ENCODE results near the gene TMEM183A. TPM values are rescaled to one million over a fixed set of nuclear protein-coding genes. Genes with fewer than 3 reads are reported as not detected.

The TMEM183A gene
- total and polyA plus RNA-seq, 9 of the 15 experiments (the other 6 are each of a cell fraction or from before 2014, with no cell fraction given) = 23.4 to 190 (median 124) TPM

DNA sequence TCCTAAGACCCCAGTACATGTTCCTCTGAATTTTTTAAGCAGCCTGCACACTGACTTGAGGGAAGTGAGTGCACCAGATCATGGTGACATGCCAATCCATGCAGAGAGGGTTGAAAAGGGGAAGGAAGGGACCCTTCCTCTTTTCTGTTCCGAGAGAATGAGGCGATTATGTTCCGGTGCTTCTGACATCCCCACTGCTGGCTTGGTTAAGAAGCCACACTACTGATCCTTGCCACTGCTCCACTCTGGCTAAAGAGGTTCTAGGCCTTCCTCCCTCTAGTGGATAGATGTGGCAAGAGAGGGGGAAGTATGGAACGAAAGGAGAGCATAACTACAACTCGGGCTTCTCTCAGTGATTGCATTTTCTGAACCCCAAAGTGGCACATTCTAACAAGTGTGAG is 38.3 kb upstream of the TMEM183A start (continued):
- TF ChIP-seq ILF3 (IDR thresholded peaks at IDR 0.05; ENCODE audit: borderline replicate concordance) = no peak
- 0 out of 2 replicates have a peak, but pooled peaks have one; percentile 56 for TF ChIP-seq IFI16 (CRISPR knock-in tag; IDR thresholded peaks at IDR 0.05)
- TF ChIP-seq ZNF785 (CRISPR knock-in tag; IDR thresholded peaks at IDR 0.05) = no peak
- TF ChIP-seq MTA1 (IDR thresholded peaks at IDR 0.05; ENCODE audit: borderline replicate concordance) = peak; percentile 57; the same call in 1 of the 2 replicates
- TF ChIP-seq RAD21 (CRISPR knock-in tag; conservative IDR thresholded peaks at IDR 0.05 in 1 of 2, IDR thresholded peaks at IDR 0.05 in 1 of 2) = peak; percentile 69 to 80
- TF ChIP-seq HDAC1 (IDR thresholded peaks at IDR 0.05) = peak in 1 of 2 experiments; percentile 46; a peak in 1 of 4 replicates
- TF ChIP-seq, protein P1, sequence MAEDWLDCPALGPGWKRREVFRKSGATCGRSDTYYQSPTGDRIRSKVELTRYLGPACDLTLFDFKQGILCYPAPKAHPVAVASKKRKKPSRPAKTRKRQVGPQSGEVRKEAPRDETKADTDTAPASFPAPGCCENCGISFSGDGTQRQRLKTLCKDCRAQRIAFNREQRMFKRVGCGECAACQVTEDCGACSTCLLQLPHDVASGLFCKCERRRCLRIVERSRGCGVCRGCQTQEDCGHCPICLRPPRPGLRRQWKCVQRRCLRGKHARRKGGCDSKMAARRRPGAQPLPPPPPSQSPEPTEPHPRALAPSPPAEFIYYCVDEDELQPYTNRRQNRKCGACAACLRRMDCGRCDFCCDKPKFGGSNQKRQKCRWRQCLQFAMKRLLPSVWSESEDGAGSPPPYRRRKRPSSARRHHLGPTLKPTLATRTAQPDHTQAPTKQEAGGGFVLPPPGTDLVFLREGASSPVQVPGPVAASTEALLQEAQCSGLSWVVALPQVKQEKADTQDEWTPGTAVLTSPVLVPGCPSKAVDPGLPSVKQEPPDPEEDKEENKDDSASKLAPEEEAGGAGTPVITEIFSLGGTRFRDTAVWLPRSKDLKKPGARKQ (CRISPR knock-in tag; IDR thresholded peaks at IDR 0.05) = no peak
- peak; percentile 74 for TF ChIP-seq HNRNPLL (IDR thresholded peaks at IDR 0.05; ENCODE audit: low read depth, low read length, poor library complexity, severe bottlenecking)
- TF ChIP-seq, protein P2, sequence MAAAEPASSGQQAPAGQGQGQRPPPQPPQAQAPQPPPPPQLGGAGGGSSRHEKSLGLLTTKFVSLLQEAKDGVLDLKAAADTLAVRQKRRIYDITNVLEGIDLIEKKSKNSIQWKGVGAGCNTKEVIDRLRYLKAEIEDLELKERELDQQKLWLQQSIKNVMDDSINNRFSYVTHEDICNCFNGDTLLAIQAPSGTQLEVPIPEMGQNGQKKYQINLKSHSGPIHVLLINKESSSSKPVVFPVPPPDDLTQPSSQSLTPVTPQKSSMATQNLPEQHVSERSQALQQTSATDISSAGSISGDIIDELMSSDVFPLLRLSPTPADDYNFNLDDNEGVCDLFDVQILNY (CRISPR knock-in tag; IDR thresholded peaks at IDR 0.05) = no peak
- TF ChIP-seq, protein P3, sequence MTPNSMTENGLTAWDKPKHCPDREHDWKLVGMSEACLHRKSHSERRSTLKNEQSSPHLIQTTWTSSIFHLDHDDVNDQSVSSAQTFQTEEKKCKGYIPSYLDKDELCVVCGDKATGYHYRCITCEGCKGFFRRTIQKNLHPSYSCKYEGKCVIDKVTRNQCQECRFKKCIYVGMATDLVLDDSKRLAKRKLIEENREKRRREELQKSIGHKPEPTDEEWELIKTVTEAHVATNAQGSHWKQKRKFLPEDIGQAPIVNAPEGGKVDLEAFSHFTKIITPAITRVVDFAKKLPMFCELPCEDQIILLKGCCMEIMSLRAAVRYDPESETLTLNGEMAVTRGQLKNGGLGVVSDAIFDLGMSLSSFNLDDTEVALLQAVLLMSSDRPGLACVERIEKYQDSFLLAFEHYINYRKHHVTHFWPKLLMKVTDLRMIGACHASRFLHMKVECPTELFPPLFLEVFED (CRISPR knock-in tag; conservative IDR thresholded peaks at IDR 0.05) = no peak
- TF ChIP-seq STAT5A (IDR thresholded peaks at IDR 0.05; ENCODE audit: borderline replicate concordance, low read length) = peak; percentile 25; the same call in 1 of the 2 replicates
- TF ChIP-seq, protein P4, sequence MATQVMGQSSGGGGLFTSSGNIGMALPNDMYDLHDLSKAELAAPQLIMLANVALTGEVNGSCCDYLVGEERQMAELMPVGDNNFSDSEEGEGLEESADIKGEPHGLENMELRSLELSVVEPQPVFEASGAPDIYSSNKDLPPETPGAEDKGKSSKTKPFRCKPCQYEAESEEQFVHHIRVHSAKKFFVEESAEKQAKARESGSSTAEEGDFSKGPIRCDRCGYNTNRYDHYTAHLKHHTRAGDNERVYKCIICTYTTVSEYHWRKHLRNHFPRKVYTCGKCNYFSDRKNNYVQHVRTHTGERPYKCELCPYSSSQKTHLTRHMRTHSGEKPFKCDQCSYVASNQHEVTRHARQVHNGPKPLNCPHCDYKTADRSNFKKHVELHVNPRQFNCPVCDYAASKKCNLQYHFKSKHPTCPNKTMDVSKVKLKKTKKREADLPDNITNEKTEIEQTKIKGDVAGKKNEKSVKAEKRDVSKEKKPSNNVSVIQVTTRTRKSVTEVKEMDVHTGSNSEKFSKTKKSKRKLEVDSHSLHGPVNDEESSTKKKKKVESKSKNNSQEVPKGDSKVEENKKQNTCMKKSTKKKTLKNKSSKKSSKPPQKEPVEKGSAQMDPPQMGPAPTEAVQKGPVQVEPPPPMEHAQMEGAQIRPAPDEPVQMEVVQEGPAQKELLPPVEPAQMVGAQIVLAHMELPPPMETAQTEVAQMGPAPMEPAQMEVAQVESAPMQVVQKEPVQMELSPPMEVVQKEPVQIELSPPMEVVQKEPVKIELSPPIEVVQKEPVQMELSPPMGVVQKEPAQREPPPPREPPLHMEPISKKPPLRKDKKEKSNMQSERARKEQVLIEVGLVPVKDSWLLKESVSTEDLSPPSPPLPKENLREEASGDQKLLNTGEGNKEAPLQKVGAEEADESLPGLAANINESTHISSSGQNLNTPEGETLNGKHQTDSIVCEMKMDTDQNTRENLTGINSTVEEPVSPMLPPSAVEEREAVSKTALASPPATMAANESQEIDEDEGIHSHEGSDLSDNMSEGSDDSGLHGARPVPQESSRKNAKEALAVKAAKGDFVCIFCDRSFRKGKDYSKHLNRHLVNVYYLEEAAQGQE (IDR thresholded peaks at IDR 0.05; ENCODE audit: borderline replicate concordance) = peak; percentile 68; the same call in 1 of the 2 replicates
- TF ChIP-seq, protein P4 (CRISPR knock-in tag; IDR thresholded peaks at IDR 0.05; ENCODE audit: low read depth) = 0 out of 2 replicates have a peak, but pooled peaks have one; percentile 38
- TF ChIP-seq RBM17 (IDR thresholded peaks at IDR 0.05; ENCODE audit: borderline replicate concordance, low read depth, low read length) = no peak
- peak in 1 of 2 experiments; percentile 33; a peak in 1 of 4 replicates for TF ChIP-seq TBL1XR1 (IDR thresholded peaks at IDR 0.05; ENCODE audit: low read length in 2 of 2)
- TF ChIP-seq GATAD2B (IDR thresholded peaks at IDR 0.05; ENCODE audit: borderline replicate concordance) = 0 out of 2 replicates have a peak, but pooled peaks have one; percentile 36
